RWPE1 (cell line): ENCODE measurements around the gene USO1.
"Not testable (repeated sequence)": the region's sequence is repeated elsewhere in the genome, so short reads cannot be mapped to it uniquely, and the experiment has no call there.

Experiments used
- CTCF ChIA-PET: fragments of 350-600 bp; sonication (Branson Sonifier 250); formaldehyde crosslinking; extraction: SDS; loops from one replicate; lab custom pipeline; 2021; lab: Yijun Ruan, JAX
- POLR2A ChIA-PET: fragments of 400-600 bp; formaldehyde crosslinking; extraction: SDS; loops from one replicate; lab custom pipeline; 2020; ENCODE audit warnings: antibody characterized with exemption; ENCODE audit not compliant: low non-redundant PET; lab: Yijun Ruan, JAX
- DNase-seq: peaks from one replicate; pipeline ENCODE4 v3.0.0; 2012; ENCODE audit warnings: low spot score
- H3K27ac ChIP-seq: fragments of 450-650 bp; 2 replicates; pipeline ENCODE4 v1.5.1; 2017
- TF ChIP-seq, protein P1 (sequence below): fragments of 450-650 bp; conservative IDR thresholded peaks from 2 replicates; pipeline ENCODE4 v1.5.1; 2017; ENCODE audit warnings: low read depth, mild to moderate bottlenecking

Gene USO1

GRCh38 chr4:75685546-75686189 lies 38.7 kb upstream of the USO1 start:
- H3K27ac ChIP-seq, result no peak overlapping the region
- CTCF ChIA-PET, result interaction anchor here (0.6 kb wide), 1 partner anchor 1041 kb away, joined by 4 read pairs; no protein-coding TSS in a partner anchor
- TF ChIP-seq, protein P1, sequence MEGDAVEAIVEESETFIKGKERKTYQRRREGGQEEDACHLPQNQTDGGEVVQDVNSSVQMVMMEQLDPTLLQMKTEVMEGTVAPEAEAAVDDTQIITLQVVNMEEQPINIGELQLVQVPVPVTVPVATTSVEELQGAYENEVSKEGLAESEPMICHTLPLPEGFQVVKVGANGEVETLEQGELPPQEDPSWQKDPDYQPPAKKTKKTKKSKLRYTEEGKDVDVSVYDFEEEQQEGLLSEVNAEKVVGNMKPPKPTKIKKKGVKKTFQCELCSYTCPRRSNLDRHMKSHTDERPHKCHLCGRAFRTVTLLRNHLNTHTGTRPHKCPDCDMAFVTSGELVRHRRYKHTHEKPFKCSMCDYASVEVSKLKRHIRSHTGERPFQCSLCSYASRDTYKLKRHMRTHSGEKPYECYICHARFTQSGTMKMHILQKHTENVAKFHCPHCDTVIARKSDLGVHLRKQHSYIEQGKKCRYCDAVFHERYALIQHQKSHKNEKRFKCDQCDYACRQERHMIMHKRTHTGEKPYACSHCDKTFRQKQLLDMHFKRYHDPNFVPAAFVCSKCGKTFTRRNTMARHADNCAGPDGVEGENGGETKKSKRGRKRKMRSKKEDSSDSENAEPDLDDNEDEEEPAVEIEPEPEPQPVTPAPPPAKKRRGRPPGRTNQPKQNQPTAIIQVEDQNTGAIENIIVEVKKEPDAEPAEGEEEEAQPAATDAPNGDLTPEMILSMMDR, result no peak
- POLR2A ChIA-PET, result no interaction called here
- no peak for DNase-seq

GRCh38 chr4:75686346-75686745 lies 38.0 kb upstream of the USO1 start:
- ChIA-PET POLR2A (no interaction called here), CTCF (no interaction called here)
- no peak overlapping the region for H3K27ac ChIP-seq

GRCh38 chr4:75687125-75687524 lies 37.3 kb upstream of the USO1 start:
- CTCF ChIA-PET, DNase-seq, POLR2A ChIA-PET, H3K27ac ChIP-seq: not testable (repeated sequence)

More at GRCh38 chr4:75686346-75686745, 38.0 kb upstream of the USO1 start:
- no peak for DNase-seq
- TF ChIP-seq, protein P1, result no peak

GRCh38 chr4:75692066-75692465 lies 32.3 kb upstream of the USO1 start:
- H3K27ac ChIP-seq, DNase-seq, POLR2A ChIA-PET: not testable (repeated sequence)
- CTCF ChIA-PET, result interaction anchor here (0.6 kb wide), 2 partner anchors 31 to 46 kb away, joined by 3 to 4 read pairs; no protein-coding TSS in a partner anchor

DNA sequence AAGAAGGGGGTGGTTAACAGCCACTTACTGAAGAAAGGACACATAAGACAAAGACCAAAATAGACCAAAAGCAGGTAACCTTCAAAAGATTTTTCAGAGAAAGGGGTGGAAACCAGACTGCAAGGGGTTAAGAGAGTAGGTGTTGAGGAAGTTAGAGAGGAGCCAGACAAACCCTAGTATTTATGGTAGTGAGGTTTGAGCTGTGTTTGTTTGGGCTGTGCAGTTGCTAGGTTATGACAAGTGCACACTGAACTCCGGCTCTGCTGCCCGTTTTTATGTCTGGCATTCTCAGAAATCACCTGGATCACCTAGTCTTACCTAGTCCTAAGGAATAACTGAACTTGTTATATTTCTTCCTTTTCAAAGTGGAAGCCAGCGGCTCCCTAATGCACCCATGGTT lies 28.3 kb upstream of the USO1 start:
- TF ChIP-seq, protein P1, result no peak
- DNase-seq, result no peak
- ChIA-PET CTCF (no interaction called here), POLR2A (no interaction called here)
- no peak overlapping the region for H3K27ac ChIP-seq

GRCh38 chr4:75696581-75696980 lies 27.8 kb upstream of the USO1 start:
- no peak for DNase-seq
- ChIA-PET CTCF (no interaction called here), POLR2A (no interaction called here)
- no peak overlapping the region for H3K27ac ChIP-seq
- TF ChIP-seq, protein P1, result no peak

DNA sequence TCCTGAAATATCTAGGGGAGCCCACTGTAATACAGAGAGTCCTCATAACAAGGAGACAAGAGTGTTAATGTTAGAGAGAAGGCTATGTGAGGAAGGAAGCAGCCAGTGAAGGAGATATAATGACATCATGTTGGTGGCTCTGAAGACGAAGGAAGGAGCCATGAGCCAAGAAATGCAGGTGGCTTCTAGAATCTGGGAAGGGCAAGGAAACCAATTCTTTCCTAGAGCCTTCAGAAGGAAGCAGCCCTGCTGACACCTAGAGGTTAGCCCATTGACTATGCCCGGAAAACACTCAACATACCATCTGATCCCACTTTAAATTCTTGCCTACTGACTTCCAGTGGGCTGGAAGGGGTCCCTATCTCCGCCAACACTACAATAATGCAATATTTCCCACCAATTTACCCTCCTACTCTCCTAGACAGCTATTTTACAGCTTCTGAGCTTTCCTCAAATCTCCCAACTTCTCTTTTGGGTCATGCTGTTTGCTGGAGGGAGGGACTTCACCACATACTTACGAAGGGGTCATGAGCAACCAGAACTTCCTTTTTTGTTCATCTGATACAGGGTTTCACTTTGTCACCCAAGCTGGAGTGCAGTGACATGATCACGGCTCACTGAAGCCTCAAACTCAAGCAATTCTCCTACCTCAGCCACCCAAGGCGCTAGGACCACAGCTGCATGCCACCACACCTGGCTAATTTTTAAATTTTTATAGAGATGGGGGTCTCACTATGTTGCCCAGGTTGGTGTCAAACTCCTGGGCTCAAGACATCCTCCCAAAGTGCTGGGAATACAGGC lies 26.0 kb upstream of the USO1 start:
- CTCF ChIA-PET, result no interaction called here
- H3K27ac ChIP-seq, result no peak overlapping the region
- POLR2A ChIA-PET, result no interaction called here
- TF ChIP-seq, protein P1, result no peak
- DNase-seq, result no peak
